Measurements from ENCODE around the gene SYNDIG1. TPM values are rescaled to one million over a fixed set of nuclear protein-coding genes. Genes with fewer than 3 reads are reported as not detected.

Gene SYNDIG1
- total RNA-seq, 1 donor from 2014 or later = 5.6 TPM

GRCh38 chr20:24651171-24651975 is 181.9 kb downstream of the SYNDIG1 start:
- Mint-ChIP-seq H3K27ac (ENCODE audit: unreplicated experiment) (peak overlapping the region; percentile 76), H3K9me3 (ENCODE audit: low read depth) (no peaks in the 10 kb centered on the region), H3K27me3 (ENCODE audit: low read depth) (no peaks in the 10 kb centered on the region), H3K4me1 (ENCODE audit: low read depth) (peaks cover 61% of the 10 kb centered on the region), H3K4me3 (ENCODE audit: unreplicated experiment) (no peak overlapping the region), H3K36me3 (ENCODE audit: low read depth) (peaks cover 2% of the 10 kb centered on the region)
- DNase-seq (ENCODE audit: low spot score) = peak; percentile 42
- TF ChIP-seq CTCF (IDR thresholded peaks at IDR 0.05) = no peak

- H3K4me1 Mint-ChIP-seq (ENCODE audit: low read depth) = peaks cover 65% of the 10 kb centered on the region
- no peak overlapping the region for H3K4me3 Mint-ChIP-seq (ENCODE audit: unreplicated experiment)
- DNase-seq (ENCODE audit: low spot score) = no peak
- H3K9me3 Mint-ChIP-seq (ENCODE audit: low read depth) = no peaks in the 10 kb centered on the region
- H3K27ac Mint-ChIP-seq (ENCODE audit: unreplicated experiment) = peak overlapping the region; percentile 76
- H3K27me3 Mint-ChIP-seq (ENCODE audit: low read depth) = no peaks in the 10 kb centered on the region
- TF ChIP-seq CTCF (IDR thresholded peaks at IDR 0.05) = no peak
- H3K36me3 Mint-ChIP-seq (ENCODE audit: low read depth) = peaks cover 2% of the 10 kb centered on the region
These were observed 182.5 kb downstream of the SYNDIG1 start for GRCh38 chr20:24651976-24652345.

- no peak overlapping the region for H3K4me3 Mint-ChIP-seq (ENCODE audit: unreplicated experiment)
- peaks cover 76% of the 10 kb centered on the region for H3K4me1 Mint-ChIP-seq (ENCODE audit: low read depth)
- peak overlapping the region; percentile 32 for H3K27ac Mint-ChIP-seq (ENCODE audit: unreplicated experiment)
- TF ChIP-seq CTCF (IDR thresholded peaks at IDR 0.05) = no peak
- peak; percentile 46 for DNase-seq (ENCODE audit: low spot score)
- H3K9me3 Mint-ChIP-seq (ENCODE audit: low read depth) = no peaks in the 10 kb centered on the region
- H3K27me3 Mint-ChIP-seq (ENCODE audit: low read depth) = no peaks in the 10 kb centered on the region
- peaks cover 2% of the 10 kb centered on the region for H3K36me3 Mint-ChIP-seq (ENCODE audit: low read depth)
These were observed 183.9 kb downstream of the SYNDIG1 start for GRCh38 chr20:24653306-24653705.

- Mint-ChIP-seq H3K27ac (ENCODE audit: unreplicated experiment) (no peak overlapping the region), H3K36me3 (ENCODE audit: low read depth) (peaks cover 2% of the 10 kb centered on the region), H3K9me3 (ENCODE audit: low read depth) (no peaks in the 10 kb centered on the region)
These were observed 185.0 kb downstream of the SYNDIG1 start for GRCh38 chr20:24654425-24654824.

GRCh38 chr20:24656391-24656790 is 187.0 kb downstream of the SYNDIG1 start:
- peak; percentile 67 for DNase-seq (ENCODE audit: low spot score)
- Mint-ChIP-seq H3K27ac (ENCODE audit: unreplicated experiment) (no peak overlapping the region), H3K4me3 (ENCODE audit: unreplicated experiment) (no peak overlapping the region), H3K36me3 (ENCODE audit: low read depth) (peaks cover 2% of the 10 kb centered on the region), H3K9me3 (ENCODE audit: low read depth) (no peaks in the 10 kb centered on the region), H3K4me1 (ENCODE audit: low read depth) (peaks cover 53% of the 10 kb centered on the region), H3K27me3 (ENCODE audit: low read depth) (no peaks in the 10 kb centered on the region)
- no peak for TF ChIP-seq CTCF (IDR thresholded peaks at IDR 0.05)

More at GRCh38 chr20:24654425-24654824, 185.0 kb downstream of the SYNDIG1 start:
- Mint-ChIP-seq H3K4me1 (ENCODE audit: low read depth) (peaks cover 72% of the 10 kb centered on the region), H3K4me3 (ENCODE audit: unreplicated experiment) (no peak overlapping the region), H3K27me3 (ENCODE audit: low read depth) (no peaks in the 10 kb centered on the region)
- TF ChIP-seq CTCF (IDR thresholded peaks at IDR 0.05) = no peak
- DNase-seq (ENCODE audit: low spot score) = no peak
